Ammon's horn (tissue), 1 donor: Measurements from ENCODE around the gene VAPA.

Experiments
- DNase-seq: peaks from one replicate; pipeline ENCODE4 v3.0.0-alpha.2; 2016; ENCODE audit warnings: low spot score

VAPA gene

GRCh38 chr18:9943311-9943710 lies 29.5 kb downstream of the VAPA start:
- peak; percentile 69 for DNase-seq

GRCh38 chr18:9944805-9945204 lies 31.0 kb downstream of the VAPA start:
- no peak for DNase-seq

GRCh38 chr18:9946831-9947230 lies 33.0 kb downstream of the VAPA start:
- no peak for DNase-seq

GRCh38 chr18:9947248-9947647 lies 33.4 kb downstream of the VAPA start:
- DNase-seq = no peak

- DNase-seq = no peak
Observed at GRCh38 chr18:9949315-9949714, 35.5 kb downstream of the VAPA start.

- DNase-seq = no peak
Observed at GRCh38 chr18:9949861-9950260, 36.0 kb downstream of the VAPA start.

GRCh38 chr18:9950289-9951016 lies 36.6 kb downstream of the VAPA start:
- DNase-seq = no peak

- peak; percentile 82 for DNase-seq
Observed at GRCh38 chr18:9951022-9951859, 37.4 kb downstream of the VAPA start.

GRCh38 chr18:9952633-9953416 lies 39.0 kb downstream of the VAPA start:
- no peak for DNase-seq

GRCh38 chr18:9958861-9959399 lies 45.1 kb downstream of the VAPA start:
- no peak for DNase-seq

- no peak for DNase-seq
Observed at GRCh38 chr18:9959564-9959963, 45.7 kb downstream of the VAPA start.

- no peak for DNase-seq
Observed at GRCh38 chr18:9960258-9960904, 46.6 kb downstream of the VAPA start.

- peak; percentile 50 for DNase-seq
Observed at GRCh38 chr18:9961041-9961440, 47.2 kb downstream of the VAPA start.

- DNase-seq = no peak
Observed at GRCh38 chr18:9965711-9966624, 52.2 kb downstream of the VAPA start.

GRCh38 chr18:9968081-9968848 lies 54.4 kb downstream of the VAPA start:
- no peak for DNase-seq

- no peak for DNase-seq
Observed at GRCh38 chr18:9969247-9969646, 55.4 kb downstream of the VAPA start.

- peak; percentile 92 for DNase-seq
Observed at GRCh38 chr18:9971313-9971920, 57.6 kb downstream of the VAPA start.

- no peak for DNase-seq
Observed at GRCh38 chr18:9973470-9973869, 59.7 kb downstream of the VAPA start.

- DNase-seq = no peak
Observed at GRCh38 chr18:9974279-9974915, 60.6 kb downstream of the VAPA start.
